Left ventricle myocardium inferior (tissue), 1 donor: ENCODE measurements around the gene DIAPH2. TPM values are rescaled to one million over a fixed set of nuclear protein-coding genes. Genes with fewer than 3 reads are reported as not detected.

Experiments used
- DNase-seq: peaks from one replicate; pipeline ENCODE4 v3.0.0-alpha.2; 2020
- H3K27ac ChIP-seq: fragments of 200-600 bp; replicated peaks from 2 replicates; pipeline ENCODE4 v1.8.0; 2021
- H3K27me3 ChIP-seq: fragments of 200-600 bp; 2 replicates; pipeline ENCODE4 v1.8.0; 2021; ENCODE audit warnings: low read depth
- H3K36me3 ChIP-seq: fragments of 200-600 bp; 2 replicates; pipeline ENCODE4 v1.8.0; 2021
- H3K4me1 ChIP-seq: fragments of 200-600 bp; 2 replicates; pipeline ENCODE4 v1.8.0; 2021
- H3K4me3 ChIP-seq: fragments of 200-600 bp; 2 replicates; pipeline ENCODE4 v1.8.0; 2021; ENCODE audit warnings: mild to moderate bottlenecking, moderate library complexity
- H3K9me3 ChIP-seq: fragments of 200-600 bp; replicated peaks from 2 replicates; pipeline ENCODE4 v1.8.0; 2021
- intact Hi-C: fragments of 100-400 bp; cut with micrococcal nuclease; formaldehyde crosslinking; loops from one replicate; pipeline ENCODE4 v1.11.0; 2022
- total RNA-seq: library from RNA; stranded (reverse); fragmentation: NEBNext Ultra II Directional; extraction: Animal tissue kit (Norgen Biotek cat#: 25700); gene quantifications from one replicate; pipeline ENCODE4 v1.2.1, GENCODE V29; 2021
- TF ChIP-seq, protein P1 (sequence below): fragments of 200-600 bp; IDR thresholded peaks from 2 replicates; pipeline ENCODE4 v1.8.0; 2021; ENCODE audit warnings: antibody characterized with exemption, mild to moderate bottlenecking, borderline replicate concordance
- donor health status: DM: no; HTN: yes; CAD: no; lungs with severe emphysema.

Gene DIAPH2
- total RNA-seq, 1 donor from 2014 or later: 9.3 TPM

GRCh38 chrX:97384685-97385084, 700.0 kb downstream of the DIAPH2 start:
- H3K9me3 ChIP-seq: no peaks in the 10 kb centered on the region

GRCh38 chrX:97387004-97387403, 702.4 kb downstream of the DIAPH2 start:
- no peaks in the 10 kb centered on the region for H3K27me3 ChIP-seq
- H3K4me3 ChIP-seq: no peak overlapping the region
- TF ChIP-seq, protein P1, sequence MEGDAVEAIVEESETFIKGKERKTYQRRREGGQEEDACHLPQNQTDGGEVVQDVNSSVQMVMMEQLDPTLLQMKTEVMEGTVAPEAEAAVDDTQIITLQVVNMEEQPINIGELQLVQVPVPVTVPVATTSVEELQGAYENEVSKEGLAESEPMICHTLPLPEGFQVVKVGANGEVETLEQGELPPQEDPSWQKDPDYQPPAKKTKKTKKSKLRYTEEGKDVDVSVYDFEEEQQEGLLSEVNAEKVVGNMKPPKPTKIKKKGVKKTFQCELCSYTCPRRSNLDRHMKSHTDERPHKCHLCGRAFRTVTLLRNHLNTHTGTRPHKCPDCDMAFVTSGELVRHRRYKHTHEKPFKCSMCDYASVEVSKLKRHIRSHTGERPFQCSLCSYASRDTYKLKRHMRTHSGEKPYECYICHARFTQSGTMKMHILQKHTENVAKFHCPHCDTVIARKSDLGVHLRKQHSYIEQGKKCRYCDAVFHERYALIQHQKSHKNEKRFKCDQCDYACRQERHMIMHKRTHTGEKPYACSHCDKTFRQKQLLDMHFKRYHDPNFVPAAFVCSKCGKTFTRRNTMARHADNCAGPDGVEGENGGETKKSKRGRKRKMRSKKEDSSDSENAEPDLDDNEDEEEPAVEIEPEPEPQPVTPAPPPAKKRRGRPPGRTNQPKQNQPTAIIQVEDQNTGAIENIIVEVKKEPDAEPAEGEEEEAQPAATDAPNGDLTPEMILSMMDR: no peak
- no peaks in the 10 kb centered on the region for H3K4me1 ChIP-seq
- no peaks in the 10 kb centered on the region for H3K9me3 ChIP-seq
- no peaks in the 10 kb centered on the region for H3K36me3 ChIP-seq
- no peak for DNase-seq
- no peak overlapping the region for H3K27ac ChIP-seq
- intact Hi-C loops: no loop called here

More at GRCh38 chrX:97384685-97385084, 700.0 kb downstream of the DIAPH2 start:
- intact Hi-C loops: no loop called here
- DNase-seq: no peak
- no peaks in the 10 kb centered on the region for H3K4me1 ChIP-seq
- H3K27me3 ChIP-seq: no peaks in the 10 kb centered on the region
- TF ChIP-seq, protein P1: no peak
- H3K4me3 ChIP-seq: no peak overlapping the region
- H3K27ac ChIP-seq: no peak overlapping the region
- no peaks in the 10 kb centered on the region for H3K36me3 ChIP-seq

DNA sequence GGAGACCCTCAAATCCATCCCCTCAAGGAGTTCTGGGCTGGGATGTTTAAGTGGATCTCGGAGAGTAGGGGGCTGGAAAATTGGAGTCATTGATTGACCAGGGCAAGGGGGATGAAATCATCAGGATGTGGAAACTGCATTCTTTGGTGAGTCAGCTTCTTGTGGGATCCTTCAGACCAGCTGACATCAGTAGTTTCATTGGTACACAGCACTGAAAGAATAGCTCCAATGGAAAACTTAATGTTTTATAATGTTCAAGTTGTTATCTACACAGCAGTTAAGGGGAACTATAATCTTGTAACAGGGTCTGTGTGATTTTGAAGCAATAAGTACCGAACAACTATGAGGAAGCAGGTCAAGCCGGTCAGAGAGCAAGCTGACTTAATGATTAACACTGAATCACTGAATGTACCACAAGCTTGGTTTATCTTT, 705.1 kb downstream of the DIAPH2 start:
- TF ChIP-seq, protein P1: no peak
- H3K27me3 ChIP-seq: no peaks in the 10 kb centered on the region
- H3K4me3 ChIP-seq: no peak overlapping the region
- no peak overlapping the region for H3K27ac ChIP-seq
- DNase-seq: no peak
- intact Hi-C loops: no loop called here
- no peaks in the 10 kb centered on the region for H3K9me3 ChIP-seq
- H3K4me1 ChIP-seq: no peaks in the 10 kb centered on the region
- no peaks in the 10 kb centered on the region for H3K36me3 ChIP-seq

GRCh38 chrX:97397371-97397770, 712.7 kb downstream of the DIAPH2 start:
- intact Hi-C loops: no loop called here
- no peak overlapping the region for H3K4me3 ChIP-seq
- H3K36me3 ChIP-seq: no peaks in the 10 kb centered on the region
- no peaks in the 10 kb centered on the region for H3K27me3 ChIP-seq
- H3K27ac ChIP-seq: no peak overlapping the region
- no peak for DNase-seq
- no peaks in the 10 kb centered on the region for H3K9me3 ChIP-seq
- H3K4me1 ChIP-seq: no peaks in the 10 kb centered on the region
- TF ChIP-seq, protein P1: no peak

DNA sequence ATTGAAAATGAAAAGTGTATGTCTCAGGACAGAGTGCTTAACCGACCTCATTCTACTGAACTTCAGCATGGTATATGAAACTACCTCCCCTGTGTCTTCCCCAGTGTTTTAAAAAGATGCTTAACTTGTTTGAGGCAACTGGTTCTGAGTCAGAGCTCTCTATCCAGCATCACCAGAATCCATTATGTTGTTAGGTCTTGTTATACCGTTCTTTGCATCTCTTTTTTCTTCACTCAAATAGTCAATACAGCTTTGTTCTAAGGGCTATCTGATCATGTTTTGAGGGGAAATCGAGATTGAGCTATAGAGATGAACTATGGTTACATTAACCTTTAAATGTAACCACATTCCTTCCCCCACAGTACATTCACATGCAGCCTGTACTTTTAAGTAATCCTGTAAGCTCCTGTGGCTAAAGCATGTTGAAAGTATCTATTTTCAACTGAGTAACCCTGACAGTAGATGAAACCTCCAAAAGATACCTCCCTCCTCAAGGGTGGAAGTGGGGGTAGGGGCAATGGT, 713.4 kb downstream of the DIAPH2 start:
- DNase-seq: no peak
- intact Hi-C loops: no loop called here
- H3K9me3 ChIP-seq: no peaks in the 10 kb centered on the region
- H3K4me3 ChIP-seq: no peak overlapping the region
- no peaks in the 10 kb centered on the region for H3K4me1 ChIP-seq
- H3K27me3 ChIP-seq: no peaks in the 10 kb centered on the region
- TF ChIP-seq, protein P1: no peak
- H3K27ac ChIP-seq: no peak overlapping the region
- H3K36me3 ChIP-seq: no peaks in the 10 kb centered on the region
